ENCODE results near the gene BABAM2.
"Not testable (repeated sequence)": the region's sequence is repeated elsewhere in the genome, so short reads cannot be mapped to it uniquely, and the experiment has no call there.

BABAM2 gene

DNA sequence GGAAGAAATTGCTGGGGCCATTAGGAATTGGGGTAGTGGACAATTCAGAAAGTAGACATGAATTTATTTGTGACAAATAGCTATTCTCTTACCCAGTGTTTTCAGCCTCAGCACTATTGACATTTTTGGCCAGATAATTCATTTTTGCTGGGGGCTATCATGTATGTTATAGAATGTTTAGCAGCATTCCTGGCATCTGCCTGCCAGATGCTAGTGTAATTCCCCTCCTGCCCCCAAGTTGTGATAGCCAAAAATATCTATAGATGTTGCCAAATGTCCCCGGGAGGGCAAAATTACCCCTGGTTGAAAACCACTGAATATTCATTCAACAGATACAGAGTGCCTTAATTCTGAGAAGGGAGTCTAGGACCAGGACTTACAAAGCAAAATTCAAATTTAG, 183.6 kb downstream of the BABAM2 start:
- no peak for DNase-seq (ENCODE audit: low spot score)

DNA sequence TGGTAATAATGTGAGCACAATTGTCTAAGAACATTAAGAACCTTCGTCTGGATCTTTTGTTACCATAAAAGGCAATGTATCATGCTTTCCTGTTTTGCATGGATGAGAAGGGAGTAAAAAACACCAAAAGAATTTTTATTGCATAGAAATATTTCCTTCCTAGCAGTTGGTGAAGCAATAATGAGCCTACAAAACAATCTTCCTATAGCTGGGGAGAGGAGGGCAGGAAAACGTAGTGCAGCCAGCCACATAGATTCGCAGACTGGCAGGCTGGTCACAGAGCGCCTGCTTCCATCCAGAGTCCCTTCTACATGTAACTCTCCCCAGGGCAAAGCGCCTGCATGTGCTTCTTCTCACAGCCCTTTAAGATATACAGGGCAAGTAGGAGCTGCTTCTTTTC, 190.4 kb downstream of the BABAM2 start:
- DNase-seq (ENCODE audit: low spot score): no peak

DNA sequence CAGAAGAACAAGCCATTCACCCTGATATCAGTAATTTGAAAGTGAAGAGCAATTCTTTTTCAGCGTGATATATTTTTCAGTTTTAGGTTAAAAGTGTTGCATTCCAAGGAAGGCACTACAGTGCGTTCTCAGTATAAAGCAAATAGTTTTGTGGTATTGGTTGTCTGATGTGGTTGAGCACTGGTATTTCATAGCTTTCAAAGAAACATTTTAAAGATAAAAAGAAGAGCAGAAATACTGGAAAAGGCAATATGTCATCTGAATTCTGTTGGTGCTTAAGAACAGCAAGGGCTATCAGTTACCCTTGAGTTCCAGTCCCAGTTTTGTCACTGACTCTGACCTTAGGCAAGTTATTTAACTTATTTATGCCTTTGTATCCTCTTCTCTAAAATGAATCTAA, 191.6 kb downstream of the BABAM2 start:
- no peak for DNase-seq (ENCODE audit: low spot score)

DNA sequence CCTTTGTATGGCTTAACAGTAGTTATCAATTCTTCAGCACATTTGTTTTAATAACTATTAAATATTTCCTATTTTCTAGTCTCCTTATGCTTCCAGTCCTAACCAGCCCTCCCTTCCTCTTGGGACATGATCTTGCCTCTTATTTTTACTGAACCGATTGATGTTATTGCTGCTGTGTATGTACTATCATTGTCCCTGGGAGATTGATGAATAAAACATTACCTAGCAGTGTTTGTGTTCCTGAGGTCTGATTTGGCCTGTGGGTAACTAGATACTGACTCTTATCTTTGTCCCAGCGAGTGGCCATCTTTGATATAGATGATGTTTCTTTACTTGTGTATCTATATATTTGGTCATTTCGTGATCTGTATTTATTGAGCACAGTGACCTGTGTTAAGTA, 192.9 kb downstream of the BABAM2 start:
- no peak for DNase-seq (ENCODE audit: low spot score)

DNA sequence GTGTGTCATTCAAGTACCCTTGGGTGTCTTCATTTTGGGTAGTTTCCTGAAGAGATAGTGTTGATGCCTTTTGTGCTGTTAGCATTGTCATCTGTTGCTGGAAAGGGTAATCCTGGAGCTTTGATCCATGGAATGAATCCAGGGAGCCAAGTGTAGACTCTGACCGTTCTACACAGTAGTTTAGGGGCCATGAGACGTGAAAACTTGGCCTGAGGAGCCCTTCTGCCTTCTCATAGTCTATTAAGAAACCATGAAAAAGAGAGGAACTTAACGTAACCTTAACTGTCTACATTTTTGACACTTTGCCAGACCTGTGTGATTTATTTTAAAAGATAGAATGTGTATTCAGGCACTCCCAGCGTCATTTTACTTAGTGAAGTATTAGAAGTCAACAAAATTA, 194.0 kb downstream of the BABAM2 start:
- DNase-seq (ENCODE audit: low spot score): no peak

DNA sequence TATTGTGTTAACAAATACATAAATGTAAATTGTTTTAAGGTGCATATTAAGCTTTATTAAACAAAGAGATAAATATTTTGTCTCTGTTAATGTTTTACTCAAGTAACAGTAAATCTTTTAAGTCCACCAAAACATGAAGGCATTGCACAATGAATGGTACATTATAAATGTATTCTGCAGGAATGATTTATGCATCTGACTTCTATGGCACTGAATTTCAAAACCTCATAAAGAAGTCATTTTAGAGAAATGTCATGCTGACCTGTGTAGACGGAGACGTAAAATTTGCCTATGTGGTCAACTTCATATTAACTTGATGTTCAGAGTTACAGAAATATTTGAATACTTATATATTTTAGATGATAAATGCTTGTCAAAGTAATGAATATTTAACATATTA, 194.7 kb downstream of the BABAM2 start:
- no peak for DNase-seq (ENCODE audit: low spot score)

DNA sequence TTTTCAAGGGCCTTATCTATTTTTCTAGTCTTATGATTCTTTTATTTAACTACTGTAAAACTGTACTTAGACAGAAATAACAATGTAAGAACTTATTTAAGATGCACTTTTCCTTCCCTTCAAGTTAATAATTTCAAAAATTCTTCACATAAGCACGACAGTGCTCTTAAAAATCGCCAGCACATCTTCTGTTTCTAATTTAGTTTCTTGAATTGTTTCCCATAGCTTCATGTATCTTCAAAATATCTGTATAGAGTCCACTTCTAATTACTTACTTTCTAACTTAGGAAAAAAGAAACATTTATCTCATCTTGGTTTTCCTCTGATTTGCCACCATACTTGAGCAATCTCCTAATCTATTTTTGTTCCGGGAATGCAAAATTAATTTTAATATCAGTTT, 196.1 kb downstream of the BABAM2 start:
- DNase-seq (ENCODE audit: low spot score): no peak

DNA sequence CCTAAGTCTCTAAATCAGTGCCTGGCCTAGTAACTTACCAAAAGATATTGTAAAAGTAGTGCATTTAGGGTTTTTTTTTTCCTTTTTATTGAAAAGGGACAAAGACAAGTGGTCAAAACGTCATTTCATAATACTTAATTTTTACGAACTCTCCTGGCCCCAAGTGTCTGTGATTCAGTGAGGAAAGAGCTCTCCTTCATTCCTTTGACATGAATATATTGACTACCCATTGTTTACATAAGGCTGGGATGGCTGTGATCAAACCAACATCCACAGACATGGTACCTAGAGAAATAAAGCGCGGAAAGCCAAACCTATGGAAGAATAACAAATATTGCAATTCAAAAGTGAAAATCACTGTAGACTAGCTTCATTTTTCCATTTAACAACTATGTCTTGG, 198.4 kb downstream of the BABAM2 start:
- no peak for DNase-seq (ENCODE audit: low spot score)

DNA sequence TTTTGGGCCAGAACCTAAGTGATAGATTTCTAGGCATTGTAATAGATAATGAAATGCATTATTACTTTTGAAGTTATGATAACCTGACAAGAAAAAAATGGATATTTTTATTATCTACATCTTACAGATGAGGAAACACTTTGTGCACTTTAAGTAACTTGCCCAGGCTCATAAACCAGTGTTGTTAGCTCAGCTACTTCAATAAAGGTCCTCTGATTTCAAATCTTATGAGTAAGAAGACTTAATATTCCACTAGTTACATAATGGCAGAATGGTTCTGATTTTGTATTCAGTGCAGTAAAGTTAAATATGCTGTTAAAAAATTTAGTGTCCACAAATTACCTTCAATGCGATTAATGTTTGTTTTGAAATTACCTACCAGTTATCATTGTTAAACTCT, 199.0 kb downstream of the BABAM2 start:
- no peak for DNase-seq (ENCODE audit: low spot score)

DNA sequence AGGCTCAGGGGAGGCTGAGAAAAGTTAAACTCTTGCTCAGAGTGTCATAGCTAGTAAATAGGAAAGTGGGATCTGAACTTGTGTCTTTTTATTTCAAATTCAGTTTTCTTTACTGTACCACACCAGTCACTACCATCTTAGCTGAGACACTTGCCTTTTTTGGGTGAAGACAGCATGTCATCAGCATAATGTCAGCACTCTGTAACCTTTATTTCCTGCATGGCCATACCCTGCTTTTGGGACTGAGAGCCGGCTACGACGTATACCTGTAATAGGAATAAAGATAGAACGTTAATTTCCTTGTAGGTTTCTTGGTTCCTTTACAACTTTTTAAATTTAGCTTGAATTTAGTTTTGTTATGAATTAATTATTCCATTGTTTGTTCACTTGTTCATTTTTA, 202.8 kb downstream of the BABAM2 start:
- DNase-seq (ENCODE audit: low spot score): no peak

DNA sequence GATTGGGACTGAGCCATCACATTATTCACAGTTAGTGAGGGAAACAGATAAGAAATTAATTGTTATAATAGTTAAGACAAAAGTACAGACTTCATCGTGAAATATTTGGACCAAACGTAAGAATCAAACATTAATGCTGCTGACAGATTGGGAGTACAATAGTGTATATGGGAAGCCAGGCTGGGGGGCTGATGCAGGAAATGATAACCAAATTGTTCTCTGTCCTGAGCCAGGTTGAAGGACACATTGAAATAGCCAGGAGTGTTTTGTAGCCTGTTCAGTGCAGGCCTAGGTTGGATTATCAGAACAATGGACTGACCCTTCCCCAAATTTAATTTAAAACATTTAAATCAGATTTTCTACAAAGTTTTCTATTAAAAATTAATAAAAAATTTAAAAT, 203.2 kb downstream of the BABAM2 start:
- no peak for DNase-seq (ENCODE audit: low spot score)

DNA sequence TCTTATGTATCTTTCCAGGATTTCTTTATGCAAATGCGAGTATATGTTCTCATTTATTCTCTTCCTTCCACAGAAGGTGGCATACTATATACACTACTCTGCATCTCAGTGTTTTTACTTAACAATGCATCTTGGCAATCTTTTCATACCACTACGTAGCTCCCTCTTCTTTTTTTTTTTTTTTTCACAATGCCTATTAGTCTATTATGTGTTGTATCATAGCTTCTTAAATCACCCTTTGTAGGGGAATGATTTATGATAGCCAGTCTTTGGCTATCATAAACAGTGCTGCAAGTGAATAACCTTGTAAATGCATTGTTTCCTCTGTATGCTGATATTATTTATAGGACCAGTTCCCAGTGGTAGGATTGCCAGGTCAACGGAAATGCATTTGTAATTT, 204.2 kb downstream of the BABAM2 start:
- DNase-seq (ENCODE audit: low spot score): no peak

DNA sequence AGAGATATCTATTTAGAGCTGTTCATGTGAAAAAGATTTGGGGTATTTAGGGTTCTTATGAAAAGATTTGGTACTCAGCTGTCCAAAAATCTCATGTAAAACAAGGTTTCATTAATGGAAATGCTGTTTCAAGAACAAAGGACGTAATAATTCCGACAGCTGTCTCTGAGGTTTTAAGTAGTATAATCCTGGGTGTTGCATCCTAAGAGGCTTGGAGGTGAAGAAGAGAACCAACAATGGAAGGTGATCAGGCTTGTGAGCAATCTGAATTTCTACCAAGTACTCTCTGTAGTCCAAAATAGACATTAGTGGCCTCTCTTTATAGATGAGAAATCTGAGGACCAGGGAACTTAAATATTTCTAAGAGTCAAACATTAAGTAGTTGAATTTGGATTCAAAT, 205.1 kb downstream of the BABAM2 start:
- peak; percentile 35 for DNase-seq (ENCODE audit: low spot score)

DNA sequence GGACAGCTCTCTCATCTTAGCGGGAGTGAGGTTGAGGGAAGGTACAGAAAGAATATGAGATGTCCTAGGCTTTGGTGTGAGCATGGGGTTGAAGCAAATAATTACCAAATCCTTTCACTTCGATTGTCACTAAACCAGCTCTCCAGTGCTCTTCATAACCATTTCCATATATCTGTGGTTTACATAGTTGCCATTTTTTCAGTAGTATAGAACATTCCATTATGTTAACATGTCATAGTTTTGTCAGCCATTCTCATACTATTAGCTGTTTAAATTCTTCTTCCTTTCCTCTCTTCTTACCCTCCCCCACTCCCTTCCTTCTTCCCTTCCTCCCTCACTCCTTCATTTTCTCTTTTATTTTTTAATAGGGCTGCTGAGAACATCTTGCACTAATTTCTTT, 205.9 kb downstream of the BABAM2 start:
- DNase-seq (ENCODE audit: low spot score): no peak

DNA sequence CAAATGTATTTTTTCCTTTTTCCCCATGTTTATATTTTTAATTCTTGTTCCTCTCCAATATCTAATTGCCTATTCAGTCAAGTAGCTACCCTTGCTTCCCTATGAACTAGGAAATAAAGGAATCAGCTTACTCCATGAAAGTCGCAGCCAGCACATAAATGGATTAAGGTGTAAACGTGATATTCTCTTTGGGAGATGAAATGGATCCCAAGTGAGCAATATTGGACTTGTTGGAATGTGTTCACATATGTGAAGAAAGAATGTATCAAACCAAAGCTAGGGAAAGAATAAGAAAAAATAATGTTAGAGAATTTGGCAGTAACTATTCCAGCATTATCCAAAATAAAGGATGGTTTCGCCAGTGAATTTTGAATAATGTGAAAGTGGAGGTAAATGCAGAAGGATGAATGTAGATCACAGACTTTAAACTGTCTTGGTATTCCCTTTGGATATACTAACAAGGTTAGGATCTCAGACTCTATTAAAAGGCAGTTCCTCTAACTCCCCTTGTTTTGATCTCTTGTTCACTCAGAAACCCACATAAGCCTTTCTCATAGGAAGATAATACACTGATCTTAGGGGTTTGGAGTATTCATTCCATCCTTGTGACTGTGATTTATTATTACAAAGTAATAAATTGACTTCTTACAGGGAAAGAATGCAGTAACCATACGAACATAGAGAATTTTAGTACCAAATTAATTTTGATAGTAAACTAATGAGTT, 208.1 kb downstream of the BABAM2 start:
- DNase-seq (ENCODE audit: low spot score): no peak

DNA sequence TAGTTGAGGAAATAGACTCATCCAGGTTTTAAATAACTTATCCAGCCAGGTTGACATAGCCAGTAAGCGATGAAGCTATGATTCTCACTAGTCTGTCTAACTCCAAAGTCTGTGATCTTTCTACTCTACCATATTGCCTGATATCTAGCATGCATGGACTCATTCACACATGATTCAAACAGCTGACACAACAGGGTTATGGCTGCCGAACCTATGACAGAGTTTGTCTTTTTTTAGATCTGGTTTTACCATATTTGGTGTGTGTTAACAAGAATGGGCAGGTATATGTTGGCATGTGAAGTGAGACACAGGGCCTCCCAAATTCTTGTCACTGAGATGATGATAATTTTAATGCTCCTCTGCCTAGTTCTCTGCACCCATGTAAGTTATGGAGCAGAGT, 210.6 kb downstream of the BABAM2 start:
- DNase-seq (ENCODE audit: low spot score): no peak

DNA sequence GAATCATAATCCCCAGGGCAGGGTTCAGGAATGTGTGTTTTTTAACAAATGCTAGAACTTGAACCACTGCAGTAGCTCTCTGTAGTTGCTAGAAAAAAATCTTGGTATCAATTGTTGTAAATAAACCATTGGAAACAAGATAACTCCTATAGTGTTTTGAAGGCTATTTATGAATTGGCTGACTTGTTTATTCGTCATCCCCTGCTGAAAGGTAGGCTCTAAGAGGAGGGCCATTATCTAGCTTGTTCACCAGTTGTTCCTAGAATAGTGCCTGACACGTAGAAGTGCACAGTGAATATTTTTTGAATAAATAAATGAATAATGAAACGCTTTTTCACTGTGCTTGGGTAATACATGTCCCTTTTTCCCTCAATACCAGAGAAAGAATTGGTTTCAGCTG, 211.4 kb downstream of the BABAM2 start:
- DNase-seq (ENCODE audit: low spot score): no peak

DNA sequence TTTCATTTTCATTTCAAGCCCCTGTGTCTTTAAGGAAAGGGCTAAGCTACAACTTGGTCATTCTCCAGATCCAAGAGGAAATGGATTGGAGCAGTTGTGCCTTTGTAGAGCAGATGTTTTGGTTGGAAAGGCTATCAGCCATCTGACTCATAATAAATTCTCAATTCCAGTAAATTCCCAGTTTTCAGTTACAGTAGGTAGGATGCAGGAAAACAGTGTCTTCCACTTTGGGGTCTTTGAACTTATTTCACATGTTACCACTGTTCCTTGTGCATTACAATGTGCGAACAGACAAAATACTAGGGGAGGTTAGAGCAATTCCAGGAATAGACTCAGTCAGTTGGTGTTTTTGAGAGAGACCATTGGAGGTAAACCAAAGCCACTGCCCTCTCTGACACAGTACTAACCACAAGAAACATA, 211.9 kb downstream of the BABAM2 start:
- DNase-seq (ENCODE audit: low spot score): no peak

DNA sequence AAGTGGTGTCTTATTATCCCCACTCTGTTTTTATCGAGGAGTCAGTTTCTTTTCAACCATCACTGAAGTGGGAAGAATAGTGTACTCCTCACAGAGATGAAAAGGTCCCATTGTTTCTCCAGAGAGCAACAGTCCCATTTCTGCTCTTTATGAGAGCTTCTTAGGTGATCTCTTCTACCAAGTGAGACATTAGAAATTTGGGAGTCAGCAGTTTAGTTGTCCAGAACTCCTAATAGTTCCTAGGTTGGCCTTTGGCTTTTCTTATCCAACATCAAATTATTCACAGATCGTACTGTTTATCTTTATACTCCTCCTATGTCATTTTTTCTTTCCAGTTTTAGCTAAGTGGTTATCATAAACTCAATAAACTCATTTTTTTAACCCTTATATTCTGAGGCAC, 213.1 kb downstream of the BABAM2 start:
- no peak for DNase-seq (ENCODE audit: low spot score)

DNA sequence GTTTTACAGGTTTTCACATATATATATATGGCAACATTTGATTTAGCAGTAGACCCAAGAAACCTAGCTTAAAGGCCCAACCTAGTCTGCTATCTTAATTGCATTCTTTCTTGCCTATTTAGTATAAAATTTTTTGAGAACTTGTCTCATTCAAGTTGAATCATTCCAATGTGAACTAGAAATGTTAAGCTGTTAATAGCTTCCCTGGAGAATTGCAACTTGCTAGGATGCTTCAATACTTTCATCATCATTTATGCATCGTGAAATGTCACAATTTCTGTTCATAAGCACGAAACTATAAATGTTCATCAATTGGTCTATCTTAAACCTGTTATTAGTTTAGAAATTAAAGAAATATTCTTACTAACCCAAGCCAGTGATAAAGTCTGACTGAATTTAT, 217.6 kb downstream of the BABAM2 start:
- no peak for DNase-seq (ENCODE audit: low spot score)

DNA sequence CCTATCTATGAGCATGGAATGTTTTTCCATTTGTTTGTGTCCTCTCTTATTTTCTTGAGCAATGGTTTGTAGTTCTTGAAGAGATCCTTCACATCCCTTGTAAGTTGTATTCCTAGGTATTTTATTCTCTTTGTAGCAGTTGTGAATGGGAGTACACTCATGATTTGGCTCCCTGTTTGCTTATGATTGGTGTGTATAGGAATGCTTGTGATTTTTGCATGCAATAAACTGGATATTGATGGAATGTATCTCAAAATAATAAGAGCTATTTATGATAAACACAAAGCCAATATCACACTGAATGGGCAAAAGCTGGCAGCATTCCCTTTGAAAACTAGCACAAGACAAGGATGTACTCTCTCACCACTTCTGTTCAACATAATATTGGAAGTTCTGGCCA, 223.2 kb downstream of the BABAM2 start:
- not testable (repeated sequence) for DNase-seq (ENCODE audit: low spot score)

DNA sequence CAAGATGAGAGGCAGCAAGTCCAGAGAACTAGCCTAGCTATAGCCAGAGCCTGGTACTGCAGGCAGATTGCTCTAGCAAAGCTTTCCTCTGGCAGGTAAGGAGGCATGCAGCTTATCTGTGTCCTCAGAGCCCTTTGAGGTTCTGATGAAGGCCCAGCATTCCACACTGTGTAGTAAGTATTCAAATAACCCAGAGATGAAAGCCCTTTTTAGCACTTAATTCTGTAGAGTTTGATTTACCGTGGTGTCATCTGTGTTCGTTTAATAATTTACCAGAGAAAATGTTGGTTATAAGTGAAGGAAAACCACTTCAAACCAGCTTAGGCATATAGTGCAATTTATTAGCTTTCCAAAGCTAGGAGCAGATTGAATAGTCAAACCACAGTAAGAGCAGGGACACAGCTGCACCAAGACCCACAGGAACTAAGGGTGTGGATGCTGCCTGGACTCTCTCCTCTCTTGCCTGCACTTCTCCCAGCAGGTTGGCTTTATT, 226.6 kb downstream of the BABAM2 start:
- DNase-seq (ENCODE audit: low spot score): no peak

DNA sequence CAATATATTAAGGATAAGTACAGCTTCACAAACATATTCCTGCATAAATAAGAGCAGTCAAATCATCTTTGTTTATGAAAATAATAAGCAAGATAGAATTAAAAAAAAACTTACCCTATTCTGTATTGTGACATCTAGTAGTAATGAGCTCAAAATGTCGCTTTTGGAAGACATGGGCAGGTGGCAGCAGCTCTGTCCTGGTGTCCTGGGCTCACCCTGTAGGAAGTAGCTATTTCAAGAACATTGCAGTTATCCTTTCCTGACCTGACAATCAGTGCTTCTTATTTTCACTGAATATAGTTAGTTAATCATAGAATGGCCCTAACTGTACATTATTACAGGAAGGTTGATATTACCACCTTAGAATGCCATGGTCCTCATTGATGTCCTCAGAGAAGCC, 229.1 kb downstream of the BABAM2 start:
- no peak for DNase-seq (ENCODE audit: low spot score)

DNA sequence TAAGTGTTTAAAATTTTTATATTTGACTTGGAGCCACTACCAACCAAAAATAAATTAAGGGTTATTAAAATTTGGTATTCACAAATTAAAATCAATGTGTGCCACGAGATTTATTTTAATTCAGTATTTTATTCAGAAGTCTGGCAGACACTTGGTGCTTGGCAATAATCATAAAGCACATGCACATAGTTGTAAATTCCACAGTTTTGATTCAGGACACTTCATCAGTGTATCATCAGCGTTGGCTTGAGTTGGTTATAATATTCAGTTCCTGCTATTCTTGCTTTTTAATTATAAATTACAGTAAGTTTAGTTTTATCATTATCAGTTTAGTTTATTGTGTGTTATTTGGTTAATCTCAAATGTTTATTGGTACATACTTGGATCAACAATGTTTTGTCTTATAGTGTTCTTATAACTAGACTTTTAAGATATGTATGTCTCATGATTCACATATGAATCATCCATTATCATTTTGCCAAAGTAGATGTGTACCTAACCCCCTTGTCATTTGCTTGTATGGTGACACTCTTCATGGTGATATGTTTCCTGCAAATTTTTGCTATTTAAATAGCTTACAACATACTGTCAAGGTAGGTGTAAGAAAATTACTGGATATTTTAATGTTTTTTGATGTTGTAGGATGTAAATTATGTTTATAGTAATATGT, 237.9 kb downstream of the BABAM2 start:
- no peak for DNase-seq (ENCODE audit: low spot score)

Measured in D341Med (cell line).